ENCODE data around the gene C1QTNF1.

C1QTNF1 gene

GRCh38 chr17:79048826-79049755, 25.1 kb downstream of the C1QTNF1 start:
- H3K27ac ChIP-seq: no peak overlapping the region
- DNase-seq (ENCODE audit: low read depth, low spot score): no peak

DNA sequence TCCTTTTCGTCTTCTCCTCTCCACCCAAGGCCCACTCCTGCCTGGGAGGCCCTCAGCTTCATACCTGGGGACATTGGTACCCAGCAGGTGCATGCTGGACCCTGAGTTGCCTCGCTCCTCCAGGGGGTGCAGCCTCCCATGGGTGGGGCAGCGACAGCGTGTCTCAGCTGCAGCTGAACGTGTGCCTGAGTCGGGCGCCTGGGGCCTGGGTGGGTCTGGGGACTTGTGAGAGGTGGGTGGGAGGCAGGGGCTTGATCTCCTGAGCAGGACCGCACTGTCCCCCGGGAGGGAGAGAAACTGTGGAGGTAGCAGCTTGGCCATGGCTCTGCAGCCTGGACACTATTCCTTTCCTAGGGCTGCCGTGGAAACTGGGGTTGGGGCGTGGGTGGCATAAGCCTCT, 25.9 kb downstream of the C1QTNF1 start:
- H3K27ac ChIP-seq: no peak overlapping the region
- DNase-seq (ENCODE audit: low read depth, low spot score): no peak

DNA sequence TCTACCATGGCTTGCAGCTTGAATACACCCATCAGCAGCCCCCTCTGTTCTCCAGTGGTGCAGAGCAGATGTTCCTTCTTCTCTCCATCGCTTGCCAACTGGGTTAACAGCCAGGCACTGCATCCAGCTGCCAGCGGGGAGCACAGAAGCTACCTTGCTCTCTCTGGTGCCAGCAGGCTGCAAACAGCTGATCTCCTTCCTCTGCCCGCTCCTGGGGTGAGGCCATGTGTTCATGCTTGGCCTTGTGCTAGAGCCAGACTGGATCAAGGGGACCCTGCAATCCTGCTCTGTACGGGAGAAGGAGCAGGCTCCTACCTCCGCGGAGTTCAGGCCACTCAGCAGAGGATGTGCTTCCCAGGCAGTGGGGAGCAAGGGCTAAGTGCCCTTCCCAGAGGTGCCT, 26.6 kb downstream of the C1QTNF1 start:
- DNase-seq (ENCODE audit: low read depth, low spot score): no peak
- H3K27ac ChIP-seq: no peak overlapping the region

- no peak for DNase-seq (ENCODE audit: low read depth, low spot score)
- no peak overlapping the region for H3K27ac ChIP-seq
Observed at GRCh38 chr17:79051306-79051705, 27.3 kb downstream of the C1QTNF1 start.

GRCh38 chr17:79052131-79052530, 28.2 kb downstream of the C1QTNF1 start:
- no peak for DNase-seq (ENCODE audit: low read depth, low spot score)

DNA sequence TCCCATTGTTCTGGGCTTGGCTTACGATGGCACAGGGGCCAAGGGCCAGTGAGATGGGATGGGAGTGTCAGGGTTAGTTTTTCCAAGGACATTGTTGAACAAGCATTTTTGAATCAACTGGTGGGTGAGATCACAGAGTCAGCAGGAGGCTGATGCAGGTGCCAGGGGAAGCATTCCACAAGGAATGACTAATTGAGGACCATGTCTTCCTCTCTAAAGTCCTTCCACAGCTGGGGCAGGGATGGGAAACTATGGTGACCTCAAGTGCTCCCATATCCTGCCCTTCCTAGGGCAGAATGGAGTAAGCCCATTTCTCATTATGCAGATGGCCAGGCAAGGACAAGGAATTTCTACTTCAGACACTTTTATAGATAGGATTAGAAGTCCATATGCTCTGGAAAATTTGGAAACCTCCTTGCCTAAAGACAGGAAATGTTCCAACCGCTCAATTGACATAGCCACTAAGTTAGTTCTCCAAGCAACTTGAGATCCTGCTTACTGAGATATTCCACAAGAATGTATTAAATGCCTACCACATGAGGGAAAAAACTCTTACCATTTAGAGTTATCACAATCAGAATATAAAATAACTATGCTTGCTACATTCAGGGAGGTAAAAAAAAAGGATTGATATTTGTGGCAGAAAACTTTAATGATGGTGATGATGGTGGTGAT, 29.4 kb downstream of the C1QTNF1 start:
- no peak for DNase-seq (ENCODE audit: low read depth, low spot score)
- no peak overlapping the region for H3K27ac ChIP-seq

More at GRCh38 chr17:79052131-79052530, 28.2 kb downstream of the C1QTNF1 start:
- H3K27ac ChIP-seq: no peak overlapping the region

- DNase-seq (ENCODE audit: low read depth, low spot score): no peak
- no peak overlapping the region for H3K27ac ChIP-seq
Observed at GRCh38 chr17:79054200-79054960, 30.4 kb downstream of the C1QTNF1 start.

DNA sequence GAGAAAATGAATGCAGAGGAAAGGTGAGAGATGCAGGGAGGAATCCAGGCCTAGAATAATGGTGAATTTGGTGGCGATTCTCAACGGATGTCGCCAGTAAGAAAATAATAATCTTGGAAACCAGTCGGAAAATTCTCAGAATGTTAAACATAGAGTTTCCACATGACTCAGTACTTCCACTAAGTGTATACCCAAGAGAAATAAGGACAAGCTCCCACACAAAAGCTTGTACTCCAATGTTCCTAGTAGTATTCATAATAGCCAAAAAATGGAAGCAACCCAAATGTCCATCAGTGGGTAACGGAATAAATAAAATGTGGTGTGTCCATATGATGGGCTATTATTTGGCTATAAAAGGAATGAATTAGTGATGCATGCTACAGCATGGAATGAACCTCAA, 31.2 kb downstream of the C1QTNF1 start:
- DNase-seq (ENCODE audit: low read depth, low spot score): no peak
- H3K27ac ChIP-seq: no peak overlapping the region

GRCh38 chr17:79057737-79058385, 33.9 kb downstream of the C1QTNF1 start:
- no peak for DNase-seq (ENCODE audit: low read depth, low spot score)

DNA sequence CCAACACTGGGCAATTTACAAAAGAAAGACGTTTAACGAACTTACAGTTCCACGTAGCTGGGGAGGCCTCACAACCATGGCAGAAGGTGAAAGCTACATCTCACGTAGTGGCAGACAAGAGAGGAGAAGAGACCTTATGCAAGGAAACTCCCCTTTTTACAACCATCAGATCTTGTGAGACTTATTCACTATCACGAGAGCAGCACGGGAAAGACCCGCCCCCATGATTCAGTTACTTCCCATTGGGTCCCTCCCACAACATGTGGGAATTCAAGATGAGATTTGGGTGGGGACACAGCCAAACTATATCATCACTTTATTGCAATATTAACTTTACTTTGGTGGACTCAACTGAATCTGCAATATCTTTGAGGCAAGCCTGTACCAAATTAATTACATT, 38.7 kb downstream of the C1QTNF1 start:
- DNase-seq (ENCODE audit: low read depth, low spot score): no peak
- H3K27ac ChIP-seq: no peak overlapping the region

More at GRCh38 chr17:79057737-79058385, 33.9 kb downstream of the C1QTNF1 start:
- no peak overlapping the region for H3K27ac ChIP-seq

DNA sequence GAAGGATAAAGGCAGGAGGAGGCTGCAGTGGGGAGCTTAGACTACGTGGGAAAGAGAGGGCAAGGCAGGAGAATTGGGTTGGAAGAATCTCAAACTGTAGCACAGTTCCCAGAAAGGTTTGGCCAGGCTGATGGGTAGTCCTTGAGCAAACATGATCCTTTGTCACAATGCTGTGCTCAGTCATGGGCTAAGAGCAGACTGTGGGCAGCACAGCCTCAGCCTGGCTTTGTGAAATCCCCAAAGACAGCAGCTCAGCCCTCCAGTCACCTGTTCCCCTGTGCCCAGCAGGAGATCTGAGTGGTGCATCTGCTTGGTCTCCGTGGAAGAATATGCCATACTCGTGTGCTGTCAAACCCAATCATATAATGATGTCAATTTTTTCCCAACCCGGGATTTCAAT, 40.1 kb downstream of the C1QTNF1 start:
- H3K27ac ChIP-seq: no peak overlapping the region
- no peak for DNase-seq (ENCODE audit: low read depth, low spot score)

DNA sequence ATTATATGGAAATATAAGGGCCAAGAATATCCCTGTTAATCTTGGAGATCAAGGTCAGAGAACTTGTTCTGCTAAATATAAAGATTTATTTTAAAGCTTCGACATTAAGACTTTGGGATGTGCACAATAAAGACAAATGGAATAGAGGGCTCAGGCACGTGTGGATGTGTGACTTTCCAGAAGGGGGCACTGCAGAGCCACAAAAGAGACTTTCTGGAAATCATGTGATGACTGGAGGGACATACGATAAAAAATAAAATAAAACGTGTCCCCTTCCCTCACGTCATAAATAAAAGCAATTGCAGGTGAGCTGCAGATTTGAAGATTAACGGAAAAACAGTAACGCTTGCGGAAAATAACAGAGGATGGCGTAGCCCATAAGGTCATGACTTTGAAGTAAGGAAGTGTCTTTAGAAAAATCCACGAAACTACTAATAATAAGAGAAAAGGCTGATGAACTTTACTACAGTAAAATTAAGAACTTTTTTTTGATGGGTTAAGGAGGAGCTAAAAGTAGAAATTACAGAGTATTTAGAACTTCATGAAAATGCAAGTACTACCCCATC, 41.2 kb downstream of the C1QTNF1 start:
- no peak overlapping the region for H3K27ac ChIP-seq
- DNase-seq (ENCODE audit: low read depth, low spot score): no peak

DNA sequence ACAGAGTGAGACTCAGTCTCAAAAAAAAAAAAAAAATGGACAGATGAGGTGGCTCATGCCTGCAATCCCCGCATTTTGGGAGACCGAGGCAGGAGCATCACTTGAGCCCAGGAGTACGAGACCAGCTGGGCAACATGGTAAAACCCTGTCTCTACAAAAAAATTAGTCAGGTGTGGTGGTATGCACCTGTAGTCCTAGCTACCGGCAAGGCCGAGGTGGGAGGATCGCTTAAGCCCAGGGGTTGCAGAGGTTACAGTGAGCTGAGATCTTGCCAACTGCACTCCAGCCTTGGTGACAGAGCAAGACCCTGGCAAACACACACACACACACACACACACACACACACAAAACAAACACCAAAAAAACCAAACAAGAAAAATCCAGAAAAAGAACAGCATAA, 43.0 kb downstream of the C1QTNF1 start:
- no peak overlapping the region for H3K27ac ChIP-seq
- no peak for DNase-seq (ENCODE audit: low read depth, low spot score)

DNA sequence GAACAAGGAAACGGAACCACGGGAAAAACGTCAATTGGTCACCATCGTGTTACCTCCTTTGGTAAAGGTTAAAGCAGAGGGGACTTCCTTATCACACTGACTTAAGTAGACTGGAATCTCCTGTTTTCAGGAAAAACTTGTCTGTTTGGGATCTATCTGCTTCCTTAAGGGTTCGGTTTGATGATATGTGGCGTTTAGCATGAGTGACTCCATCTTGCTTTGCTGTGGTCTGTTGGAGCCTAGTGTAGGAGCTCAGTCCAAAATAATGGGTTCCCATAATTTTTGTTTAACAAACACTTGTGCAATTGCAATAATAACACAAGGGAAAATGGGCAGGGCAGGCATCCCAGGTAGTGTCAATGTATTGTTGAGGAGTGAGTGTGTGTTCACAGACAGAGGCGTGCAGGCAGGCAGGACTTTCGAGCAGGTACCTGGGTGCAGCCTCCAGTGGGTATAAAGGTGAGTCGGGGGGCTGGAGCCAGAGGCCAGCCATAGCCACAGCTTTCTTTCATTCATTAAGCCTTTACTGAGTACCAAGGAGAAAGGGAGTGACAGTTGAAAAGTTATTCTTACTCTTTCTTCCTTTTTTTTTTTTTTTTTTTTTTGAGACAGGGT, 46.4 kb downstream of the C1QTNF1 start:
- H3K27ac ChIP-seq: no peak overlapping the region
- DNase-seq (ENCODE audit: low read depth, low spot score): no peak

DNA sequence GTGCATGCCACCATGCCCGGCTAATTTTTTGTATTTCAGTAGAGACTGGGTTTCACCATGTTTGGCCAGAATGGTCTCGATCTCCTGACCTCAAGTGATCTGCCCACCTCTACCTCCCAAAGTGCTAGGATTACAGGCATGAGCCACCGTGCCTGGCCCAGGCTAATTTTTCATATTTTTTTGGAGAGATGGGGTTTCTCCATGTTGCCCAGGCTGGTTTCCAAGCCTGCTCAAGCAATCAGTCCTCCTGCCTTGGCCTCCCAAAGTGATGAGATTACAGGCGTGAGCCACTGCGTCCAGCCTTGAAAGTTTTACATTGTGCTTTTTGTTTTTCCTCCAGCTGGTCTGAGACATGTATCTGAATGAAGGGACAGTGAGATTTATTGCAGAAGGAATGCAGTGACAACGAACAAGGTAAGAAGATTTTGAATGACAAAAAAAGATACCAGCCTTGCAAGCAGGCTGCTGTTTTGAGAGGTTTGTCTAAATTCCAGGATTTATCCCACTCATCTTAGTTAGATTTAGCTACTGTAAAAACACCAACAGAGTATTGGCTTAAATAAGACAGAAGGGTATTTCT, 47.3 kb downstream of the C1QTNF1 start:
- no peak overlapping the region for H3K27ac ChIP-seq
- no peak for DNase-seq (ENCODE audit: low read depth, low spot score)

DNA sequence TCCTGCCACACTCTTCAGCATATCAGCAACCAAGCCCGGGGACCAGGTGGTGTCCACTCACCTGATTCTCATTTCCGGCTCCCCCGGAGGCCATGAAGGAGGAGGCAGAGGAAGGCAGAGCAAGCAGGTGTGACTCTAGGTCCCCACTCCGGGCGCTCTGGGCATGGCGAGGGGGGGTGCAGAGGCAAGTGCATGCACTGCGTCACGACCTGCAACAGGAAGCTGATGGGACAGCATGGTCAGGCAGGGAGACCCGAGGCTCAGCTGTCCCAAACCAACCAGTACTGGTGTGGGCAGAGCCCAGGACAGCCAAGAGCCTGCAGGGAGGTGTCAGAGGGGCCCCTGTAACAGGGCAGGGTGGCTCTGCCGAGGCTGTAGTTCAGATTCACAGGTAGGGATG, 48.6 kb downstream of the C1QTNF1 start:
- no peak for DNase-seq (ENCODE audit: low read depth, low spot score)
- no peak overlapping the region for H3K27ac ChIP-seq

- DNase-seq (ENCODE audit: low read depth, low spot score): no peak
- no peak overlapping the region for H3K27ac ChIP-seq
Observed at GRCh38 chr17:79073016-79073705, 49.2 kb downstream of the C1QTNF1 start.

- H3K27ac ChIP-seq: no peak overlapping the region
- DNase-seq (ENCODE audit: low read depth, low spot score): no peak
Observed at GRCh38 chr17:79073706-79074088, 49.7 kb downstream of the C1QTNF1 start.
